ENCODE results near the gene PLXNC1. TPM values are rescaled to one million over a fixed set of nuclear protein-coding genes. Genes with fewer than 3 reads are reported as not detected.

PLXNC1 gene
- total and polyA plus RNA-seq, 9 donors: 8.2 to 33.7 (median 17.5) TPM

DNA sequence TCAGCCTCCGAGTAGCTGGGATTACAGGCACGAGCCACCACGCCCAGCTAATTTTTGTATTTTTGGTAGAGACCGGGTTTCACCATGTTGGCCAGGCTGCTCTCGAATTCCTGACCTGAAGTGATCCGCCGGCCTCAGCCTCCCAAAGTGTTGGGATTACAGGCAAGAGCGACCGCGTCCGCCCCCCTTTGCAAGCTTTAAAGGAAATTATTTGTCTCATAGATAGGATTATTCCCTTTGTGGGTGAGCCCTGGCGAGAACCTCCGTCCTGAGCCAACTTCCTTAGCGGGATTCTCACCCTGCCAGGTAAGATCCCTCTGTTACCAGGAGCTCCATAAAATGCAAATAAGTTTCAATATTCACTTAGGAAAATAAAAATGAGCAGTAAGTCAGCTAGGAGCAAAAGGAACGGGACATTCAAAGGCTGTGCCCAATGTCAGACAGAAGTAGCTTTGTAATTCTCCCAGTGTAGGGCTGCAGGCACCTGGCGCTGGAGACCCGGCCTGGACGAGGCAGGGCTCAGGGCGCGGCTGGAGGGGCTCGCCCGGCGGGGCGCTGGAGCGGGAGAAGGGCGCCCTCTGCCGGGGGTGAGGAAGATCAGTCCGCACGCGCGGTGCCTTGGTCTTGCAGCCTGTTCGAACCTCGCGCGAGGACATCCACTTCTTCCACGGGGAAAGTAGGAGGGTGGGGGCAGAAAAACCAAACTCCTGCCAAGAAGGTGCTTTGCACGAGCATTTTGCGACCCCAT is 47.2 kb upstream of the PLXNC1 start:
- TF ChIP-seq POLR2A (IDR thresholded peaks at IDR 0.05): no peak
- TF ChIP-seq, protein P1, sequence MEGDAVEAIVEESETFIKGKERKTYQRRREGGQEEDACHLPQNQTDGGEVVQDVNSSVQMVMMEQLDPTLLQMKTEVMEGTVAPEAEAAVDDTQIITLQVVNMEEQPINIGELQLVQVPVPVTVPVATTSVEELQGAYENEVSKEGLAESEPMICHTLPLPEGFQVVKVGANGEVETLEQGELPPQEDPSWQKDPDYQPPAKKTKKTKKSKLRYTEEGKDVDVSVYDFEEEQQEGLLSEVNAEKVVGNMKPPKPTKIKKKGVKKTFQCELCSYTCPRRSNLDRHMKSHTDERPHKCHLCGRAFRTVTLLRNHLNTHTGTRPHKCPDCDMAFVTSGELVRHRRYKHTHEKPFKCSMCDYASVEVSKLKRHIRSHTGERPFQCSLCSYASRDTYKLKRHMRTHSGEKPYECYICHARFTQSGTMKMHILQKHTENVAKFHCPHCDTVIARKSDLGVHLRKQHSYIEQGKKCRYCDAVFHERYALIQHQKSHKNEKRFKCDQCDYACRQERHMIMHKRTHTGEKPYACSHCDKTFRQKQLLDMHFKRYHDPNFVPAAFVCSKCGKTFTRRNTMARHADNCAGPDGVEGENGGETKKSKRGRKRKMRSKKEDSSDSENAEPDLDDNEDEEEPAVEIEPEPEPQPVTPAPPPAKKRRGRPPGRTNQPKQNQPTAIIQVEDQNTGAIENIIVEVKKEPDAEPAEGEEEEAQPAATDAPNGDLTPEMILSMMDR (IDR thresholded peaks at IDR 0.05): peak; percentile 85 to 88 (median 87)
- DNase-seq: peak; percentile 64 to 86 (median 80)
- Histone ChIP-seq H3K9me3 (no peaks in the 10 kb centered on the region), H3K36me3 (no peaks in the 10 kb centered on the region), H3K4me3 (peak overlapping the region; percentile 63), H3K4me1 (ENCODE audit: insufficient read depth) (no peaks in the 10 kb centered on the region), H3K27me3 (no peaks in the 10 kb centered on the region), H3K27ac (no peak overlapping the region)
- intact Hi-C loops (cut with DNase I): loop anchor here (2.0 to 10.0 kb wide), 6 partner anchors 334 to 599 kb away; no protein-coding TSS in a partner anchor
- 25 to 27% (median 27%) methylated on average over 38 of the region's 38 CpGs for WGBS, 3 donors

DNA sequence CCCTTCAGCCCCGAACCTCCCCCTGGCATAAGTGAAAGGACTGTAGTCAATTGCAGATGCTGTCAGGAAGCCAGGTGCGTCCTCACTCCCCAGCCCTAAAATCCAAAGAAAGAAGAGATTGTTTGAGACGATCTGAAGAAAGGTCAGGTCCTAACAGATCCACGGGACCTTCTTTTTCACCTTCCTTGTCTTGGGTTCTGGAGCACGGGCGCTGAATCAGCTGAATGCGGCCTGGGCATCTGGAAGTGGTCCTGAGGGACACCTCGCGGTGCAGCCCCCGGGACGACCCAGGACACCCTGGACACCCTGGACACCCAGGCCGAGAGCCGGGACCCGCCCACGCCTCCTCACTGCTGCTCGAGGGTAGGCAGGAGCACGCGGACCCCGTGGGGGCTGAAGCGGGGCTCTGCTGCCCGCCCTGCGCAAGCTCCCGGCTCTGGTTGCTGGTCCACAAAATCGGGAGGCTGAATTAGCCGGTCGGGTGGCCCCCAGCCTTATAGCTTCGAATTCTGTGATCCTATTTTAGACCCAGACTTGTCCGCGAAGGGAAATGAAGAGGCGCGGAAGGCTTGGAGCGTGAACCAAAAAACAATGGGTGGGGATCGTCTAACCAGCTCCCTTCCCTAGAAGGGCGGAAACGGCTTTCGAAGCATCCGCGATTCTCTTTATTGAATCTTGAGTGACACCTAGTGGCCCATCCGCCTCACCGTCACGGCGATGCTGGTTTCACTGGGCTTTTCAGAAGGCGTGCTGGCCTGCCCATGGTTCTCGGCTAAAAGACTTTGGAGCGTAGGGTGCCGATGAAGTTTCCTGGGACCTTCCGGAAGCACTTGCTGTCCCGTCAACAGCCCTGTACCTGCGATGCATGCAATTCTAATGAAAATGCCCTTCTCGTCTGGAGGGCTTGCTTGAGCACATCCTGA is 46.4 kb upstream of the PLXNC1 start:
- no peaks in the 10 kb centered on the region for H3K27me3 ChIP-seq
- H3K27ac ChIP-seq: no peak overlapping the region
- H3K9me3 ChIP-seq: no peaks in the 10 kb centered on the region
- TF ChIP-seq, protein P1 (IDR thresholded peaks at IDR 0.05): peak; percentile 69 to 79 (median 69)
- TF ChIP-seq POLR2A (IDR thresholded peaks at IDR 0.05): no peak
- H3K36me3 ChIP-seq: no peaks in the 10 kb centered on the region
- 1% methylated on average over 50 of the region's 50 CpGs for WGBS, 3 donors
- peak; percentile 76 to 88 (median 86) for DNase-seq
- intact Hi-C loops (cut with DNase I): loop anchor here (1.0 to 10.0 kb wide), 7 partner anchors 335 to 600 kb away; no protein-coding TSS in a partner anchor
- H3K4me1 ChIP-seq (ENCODE audit: insufficient read depth): no peaks in the 10 kb centered on the region
- peak overlapping the region; percentile 63 for H3K4me3 ChIP-seq

DNA sequence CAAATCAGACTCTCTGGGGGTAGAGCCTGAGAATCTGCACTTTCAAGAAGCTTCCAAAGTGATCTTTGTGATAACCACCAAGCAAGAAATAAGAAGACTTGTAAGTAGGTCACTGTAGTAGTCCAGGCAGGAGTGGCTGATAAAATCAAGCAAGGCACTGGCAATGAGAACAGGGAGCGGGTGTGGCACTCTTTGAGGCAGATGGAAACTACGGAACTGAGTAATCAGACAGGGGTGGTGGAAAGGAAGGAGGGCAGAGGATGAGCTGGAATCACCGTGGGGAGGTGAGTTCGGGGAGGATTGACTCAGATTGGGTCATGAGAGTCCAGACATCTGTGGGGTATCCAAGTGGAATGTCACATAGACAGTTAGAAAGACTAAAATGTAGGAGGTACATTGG is 44.4 kb upstream of the PLXNC1 start:
- TF ChIP-seq EP300 (IDR thresholded peaks at IDR 0.05) (no peak), POLR2A (IDR thresholded peaks at IDR 0.05) (no peak)
- TF ChIP-seq, protein P1 (IDR thresholded peaks at IDR 0.05): no peak
- Histone ChIP-seq H3K9me3 (no peaks in the 10 kb centered on the region), H3K36me3 (no peaks in the 10 kb centered on the region), H3K27ac (no peak overlapping the region), H3K4me1 (ENCODE audit: insufficient read depth) (no peaks in the 10 kb centered on the region), H3K4me3 (no peak overlapping the region), H3K27me3 (no peaks in the 10 kb centered on the region)
- 80 to 86% (median 81%) methylated on average over 4 of the region's 4 CpGs for WGBS, 3 donors
- intact Hi-C loops (cut with DNase I): loop anchor here (5.0 to 10.0 kb wide), 4 partner anchors 337 to 602 kb away; no protein-coding TSS in a partner anchor
- DNase-seq: no peak

DNA sequence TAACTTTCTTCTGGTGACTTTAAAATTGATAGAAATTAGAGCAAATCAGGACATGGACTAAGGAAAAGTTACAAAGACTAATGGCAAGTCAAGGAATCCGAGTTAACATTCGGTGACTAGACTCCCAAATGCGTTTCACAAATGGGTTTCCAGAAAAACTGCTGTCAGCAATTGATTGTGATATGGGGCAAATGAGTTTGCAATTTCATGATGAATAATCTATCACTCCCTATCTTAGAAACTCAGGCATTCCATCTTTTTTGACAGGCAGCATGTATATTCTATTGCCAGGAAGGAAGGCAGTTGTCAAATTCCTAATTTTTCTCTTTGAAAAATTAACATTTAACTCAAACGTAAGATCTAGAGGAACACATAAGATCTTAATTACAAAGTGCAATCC is 40.5 kb upstream of the PLXNC1 start:
- Histone ChIP-seq H3K9me3 (no peaks in the 10 kb centered on the region), H3K36me3 (no peaks in the 10 kb centered on the region), H3K4me1 (ENCODE audit: insufficient read depth) (no peaks in the 10 kb centered on the region), H3K4me3 (no peak overlapping the region), H3K27ac (no peak overlapping the region), H3K27me3 (no peaks in the 10 kb centered on the region)
- no peak for DNase-seq
- intact Hi-C loops (cut with DNase I): loop anchor here in 3 of 4 donors (10.0 kb wide), 1 partner anchor 343 kb away; no protein-coding TSS in a partner anchor
- TF ChIP-seq EP300 (IDR thresholded peaks at IDR 0.05) (no peak), POLR2A (IDR thresholded peaks at IDR 0.05) (no peak)
- TF ChIP-seq, protein P1 (IDR thresholded peaks at IDR 0.05): no peak
- WGBS, 3 donors: 73 to 81% (median 79%) methylated on average over 4 of the region's 4 CpGs
